Esophagus muscularis mucosa (tissue), 3 donors: ENCODE results near the gene NPAS3.

Experiments used
- CTCF ChIP-seq, 3 experiments: fragments of 200-600 bp in 2 of 3; fragments of 450-650 bp in 1 of 3; sonication (generic) in 2 of 3; IDR thresholded peaks; one replicate each; pipeline ENCODE4 v1.5.1; 2017 to 2019; ENCODE audit warnings: antibody characterized with exemption in 3 of 3, mild to moderate bottlenecking in 2 of 3, moderate library complexity in 1 of 3
- POLR2A ChIP-seq: fragments of 450-650 bp; IDR thresholded peaks from one replicate; pipeline ENCODE4 v1.6.1; 2017; ENCODE audit warnings: antibody characterized with exemption, moderate library complexity, mild to moderate bottlenecking, low read depth
- POLR2AphosphoS5 ChIP-seq, 2 donors: sonication (generic); formaldehyde crosslinking; IDR thresholded peaks; one replicate each; pipeline ENCODE4 v1.6.1; 2017; ENCODE audit warnings: antibody characterized with exemption in 2 of 2

- TF ChIP-seq POLR2A (no peak), CTCF (IDR thresholded peaks at IDR 0.05) (no peak), POLR2AphosphoS5 (IDR thresholded peaks at IDR 0.05) (no peak)
Measured at GRCh38 chr14:33738029-33738428, 799.4 kb downstream of the NPAS3 start.
